GM18499 (cell line): ENCODE measurements around the gene DHTKD1.
"Not testable (repeated sequence)": the region's sequence is repeated elsewhere in the genome, so short reads cannot be mapped to it uniquely, and the experiment has no call there.

Experiments
- ATAC-seq: cut with Tn5 transposase; IDR thresholded peaks from one replicate; pipeline ENCODE4 v1.9.1; 2021; ENCODE audit warnings: moderate number of reproducible peaks; ENCODE audit not compliant: insufficient read depth, unreplicated experiment

The DHTKD1 gene

DNA sequence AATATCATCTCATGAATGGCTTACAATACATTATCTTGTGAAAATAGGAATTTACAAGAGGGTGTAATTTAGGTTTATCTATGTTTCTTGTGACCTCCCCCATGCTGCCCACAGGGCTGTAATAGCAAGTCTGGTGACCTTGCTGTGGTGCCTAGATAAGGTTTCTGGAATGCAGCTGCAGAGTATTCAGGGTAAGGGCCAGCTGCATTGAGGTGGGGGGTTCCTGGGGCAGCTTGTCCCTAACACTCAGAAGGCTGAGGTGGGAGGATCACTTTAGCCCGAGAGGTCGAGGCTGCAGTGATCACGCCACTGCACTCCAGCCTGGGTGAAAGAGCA is 5.3 kb upstream of the DHTKD1 start:
- ATAC-seq = no peak

DNA sequence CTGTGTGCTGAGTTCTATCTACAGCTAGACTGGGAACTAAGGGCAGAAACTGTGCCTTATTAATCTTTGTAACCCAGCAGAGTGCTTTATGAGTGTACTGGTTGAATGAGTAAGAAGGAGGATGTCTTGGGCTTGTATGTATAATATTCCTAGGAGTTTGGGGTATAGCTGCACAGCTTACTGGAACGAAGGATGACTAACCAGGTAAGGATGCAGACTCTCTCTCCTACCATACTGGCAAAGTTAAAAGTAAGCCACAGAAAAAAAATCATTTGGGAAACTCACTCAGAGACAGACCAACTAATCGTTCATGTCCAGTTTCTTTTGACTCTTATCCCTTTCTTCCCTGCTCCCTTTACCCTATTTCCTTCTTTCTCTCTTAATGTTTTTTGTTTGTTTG is 1.4 kb upstream of the DHTKD1 start:
- no peak for ATAC-seq

DNA sequence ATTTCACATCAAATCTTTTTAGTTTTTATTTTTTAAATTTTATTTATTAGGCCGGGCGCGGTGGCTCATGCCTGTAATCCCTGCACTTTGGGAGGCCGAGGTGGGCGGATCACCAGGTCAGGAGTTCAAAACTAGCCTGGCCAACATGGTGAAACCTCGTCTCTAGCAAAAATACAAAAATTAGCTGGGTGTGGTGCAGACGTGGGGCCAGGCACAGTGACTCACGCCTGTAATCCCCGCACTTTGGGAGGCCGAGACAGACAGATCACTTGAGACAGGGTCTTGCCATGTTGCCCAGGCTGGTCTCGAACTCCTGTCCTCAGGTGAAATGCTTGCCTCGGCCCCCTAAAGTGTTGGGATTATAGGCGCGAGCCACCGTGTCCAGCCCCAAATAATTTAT is 2.7 kb downstream of the DHTKD1 start:
- ATAC-seq = not testable (repeated sequence)

DNA sequence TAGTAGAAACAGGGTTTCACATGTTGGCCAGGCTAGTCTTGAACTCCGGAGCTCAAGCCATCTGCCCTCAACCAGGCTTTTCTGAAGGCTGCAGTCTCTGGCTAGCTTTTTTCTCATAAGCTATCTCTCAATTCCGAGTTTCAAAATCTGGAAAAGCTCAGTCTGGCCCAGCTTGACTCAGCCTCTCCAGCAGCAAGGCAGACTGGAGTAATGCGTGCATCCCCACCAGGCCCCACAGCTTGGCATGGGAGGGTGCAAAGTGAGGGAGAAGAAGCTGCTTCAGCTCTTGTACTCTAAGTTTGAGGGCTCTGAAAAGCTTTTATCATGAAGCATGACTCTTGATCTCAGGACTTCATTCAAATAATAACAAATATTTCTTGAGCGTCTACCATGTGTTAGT is 4.8 kb downstream of the DHTKD1 start:
- ATAC-seq = no peak

DNA sequence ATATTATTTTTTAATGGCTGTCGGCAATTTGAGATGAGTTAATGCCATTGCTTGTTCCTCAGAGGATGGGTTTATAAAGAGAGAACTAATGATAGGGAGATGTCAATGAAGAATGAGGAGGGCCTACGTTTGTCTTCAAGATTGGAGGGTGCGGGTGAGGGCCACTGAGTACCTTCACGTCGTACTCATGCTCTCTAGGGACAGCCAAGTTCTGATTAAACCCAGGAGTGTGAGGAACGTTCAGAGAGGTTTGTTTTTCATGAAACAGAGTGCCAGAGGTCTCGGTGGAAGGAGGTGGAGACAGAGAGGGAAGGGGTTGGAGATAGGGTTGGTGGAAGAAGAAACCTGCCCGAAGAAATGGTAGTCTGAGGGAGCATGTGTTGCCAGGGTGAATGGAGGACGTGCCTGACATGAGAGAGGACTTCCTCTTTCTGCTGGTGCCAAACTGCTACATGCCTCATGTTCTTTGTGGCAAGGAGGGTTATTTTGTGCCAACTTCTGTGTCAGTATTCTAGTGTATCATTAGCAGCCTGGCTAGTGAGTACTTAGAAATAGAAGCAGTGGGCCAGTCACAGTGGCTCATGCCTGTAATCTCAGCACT is 8.9 kb downstream of the DHTKD1 start:
- no peak for ATAC-seq

DNA sequence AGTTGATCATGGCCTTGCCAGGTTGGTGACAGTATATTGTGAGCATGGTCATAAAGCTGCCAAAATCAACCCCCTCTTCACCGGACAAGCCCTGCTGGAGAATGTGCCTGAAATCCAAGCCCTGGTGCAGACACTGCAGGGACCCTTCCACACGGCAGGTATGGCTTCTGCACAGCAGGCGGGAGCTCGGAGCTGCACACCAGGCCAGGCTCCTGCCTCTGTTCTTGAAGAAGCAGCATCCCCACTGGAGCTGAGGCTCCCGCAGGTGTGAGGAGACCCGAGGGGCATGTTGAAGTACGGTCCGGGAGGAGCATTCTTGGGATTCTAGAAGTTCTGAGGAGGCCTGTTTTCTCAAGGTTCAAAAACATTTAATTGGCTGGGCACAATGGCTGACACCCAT is 12.7 kb downstream of the DHTKD1 start:
- no peak for ATAC-seq

DNA sequence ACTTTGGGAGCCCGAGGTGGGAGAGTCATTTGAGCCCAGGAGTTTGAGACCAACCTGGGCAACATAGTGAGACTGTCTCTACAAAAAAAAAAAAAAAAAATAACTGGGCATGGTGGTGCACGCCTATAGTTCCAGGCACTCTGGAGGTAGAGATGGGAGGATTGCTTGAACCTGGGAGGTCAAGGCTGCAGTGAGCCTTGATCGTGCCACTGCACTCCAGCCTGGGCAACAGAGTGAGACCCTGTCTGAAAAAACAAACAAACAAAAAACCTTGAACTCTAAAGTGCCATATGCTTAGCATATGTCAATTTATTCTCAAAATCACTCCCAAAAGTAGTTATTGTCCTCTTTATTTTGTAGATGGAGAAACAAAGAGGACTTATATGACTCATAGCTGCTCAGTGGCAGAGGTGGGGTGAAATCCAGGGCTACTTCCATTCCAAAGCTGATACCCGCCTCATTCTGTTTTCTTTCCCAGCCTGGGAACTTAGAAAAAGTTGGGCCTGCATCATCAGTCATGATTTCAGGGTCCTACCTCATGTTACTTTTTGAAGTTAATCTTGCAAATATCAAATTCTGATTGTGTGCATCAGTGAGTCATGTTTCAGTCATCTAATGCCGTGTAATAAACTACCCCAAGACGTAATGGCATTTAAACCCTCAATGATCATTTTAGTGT is 13.3 kb downstream of the DHTKD1 start:
- ATAC-seq = no peak

DNA sequence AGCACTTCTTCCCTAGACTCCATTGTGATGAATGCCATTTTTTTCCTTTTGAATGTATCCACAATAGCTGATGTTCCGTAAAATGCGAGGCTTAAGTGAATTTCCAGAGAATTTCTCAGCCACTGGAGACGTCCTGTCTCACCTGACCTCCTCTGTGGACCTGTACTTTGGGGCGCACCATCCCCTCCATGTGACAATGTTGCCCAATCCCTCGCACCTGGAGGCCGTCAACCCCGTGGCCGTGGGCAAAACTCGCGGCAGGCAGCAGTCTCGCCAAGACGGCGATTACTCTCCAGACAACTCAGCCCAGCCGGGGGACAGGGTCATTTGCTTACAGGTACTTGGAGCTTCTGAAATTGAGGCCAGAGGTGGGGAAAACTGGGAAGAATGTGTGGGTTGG is 20.2 kb downstream of the DHTKD1 start:
- no peak for ATAC-seq

DNA sequence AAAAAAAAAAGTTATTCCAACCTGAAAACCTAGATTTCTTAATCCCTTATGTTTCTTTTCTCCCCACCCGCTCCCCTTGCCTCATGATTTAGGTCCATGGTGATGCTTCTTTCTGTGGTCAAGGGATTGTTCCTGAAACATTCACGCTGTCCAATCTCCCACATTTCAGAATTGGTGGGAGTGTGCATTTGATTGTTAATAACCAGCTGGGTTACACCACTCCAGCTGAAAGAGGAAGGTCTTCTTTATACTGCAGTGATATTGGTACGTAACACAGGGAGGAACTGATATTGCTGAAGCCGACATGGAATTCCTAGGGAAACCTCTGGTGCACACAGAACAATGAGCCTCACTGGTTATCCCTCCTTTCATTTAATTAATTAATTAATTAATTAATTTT is 22.7 kb downstream of the DHTKD1 start:
- ATAC-seq = no peak

DNA sequence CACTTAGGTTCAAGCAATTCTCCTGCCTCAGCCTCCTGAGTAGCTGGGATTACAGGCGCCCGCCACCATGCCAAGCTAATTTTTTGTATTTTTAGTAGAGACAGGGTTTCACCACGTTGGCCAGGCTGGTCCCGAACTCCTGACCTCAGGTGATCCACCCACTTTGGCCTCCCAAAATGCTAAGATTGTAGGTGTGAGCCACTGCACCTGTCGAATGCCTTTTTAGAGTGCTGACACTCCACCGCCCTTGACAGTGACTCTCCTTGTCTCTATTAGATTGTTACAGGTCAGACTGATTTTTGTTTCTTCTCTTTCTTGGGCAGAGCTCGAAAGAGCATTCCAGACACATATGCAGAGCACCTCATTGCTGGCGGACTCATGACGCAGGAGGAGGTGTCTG is 28.6 kb downstream of the DHTKD1 start:
- ATAC-seq = not testable (repeated sequence)

DNA sequence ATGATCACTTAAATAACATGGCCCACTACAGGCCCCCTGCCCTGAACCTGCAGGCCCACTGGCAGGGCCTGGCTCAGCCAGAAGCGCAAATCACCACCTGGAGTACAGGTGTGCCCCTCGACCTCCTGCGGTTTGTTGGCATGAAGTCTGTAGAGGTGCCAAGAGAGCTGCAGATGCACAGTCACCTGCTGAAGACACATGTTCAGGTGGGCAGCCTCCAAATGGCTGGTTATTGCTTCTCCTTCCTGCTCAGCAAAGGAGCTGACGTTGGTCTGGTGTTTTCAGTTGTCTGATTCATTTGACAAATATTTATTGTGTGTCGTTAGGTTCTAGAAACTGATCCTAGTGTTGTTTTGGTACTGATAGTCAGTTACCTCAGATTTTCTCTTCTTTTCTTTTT is 29.0 kb downstream of the DHTKD1 start:
- ATAC-seq = no peak

DNA sequence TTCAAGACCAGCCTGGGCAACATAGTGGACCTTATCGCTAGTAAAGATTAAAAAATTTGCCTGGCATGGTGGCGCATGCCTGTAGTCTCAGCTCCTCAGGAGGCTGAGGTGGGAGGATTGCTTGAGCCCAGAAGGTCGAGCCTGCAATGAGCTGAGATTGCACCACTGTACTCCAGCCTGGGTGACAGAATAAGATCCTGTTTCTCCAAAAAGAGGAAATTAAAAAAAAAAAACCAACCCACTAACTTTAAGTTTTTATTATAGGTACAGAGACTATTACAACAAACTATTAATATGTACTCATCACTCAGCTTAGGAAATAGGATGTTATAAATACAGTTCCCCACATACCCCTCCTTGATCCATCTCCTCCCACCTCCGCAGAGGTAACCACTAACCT is 30.2 kb downstream of the DHTKD1 start:
- ATAC-seq = no peak

DNA sequence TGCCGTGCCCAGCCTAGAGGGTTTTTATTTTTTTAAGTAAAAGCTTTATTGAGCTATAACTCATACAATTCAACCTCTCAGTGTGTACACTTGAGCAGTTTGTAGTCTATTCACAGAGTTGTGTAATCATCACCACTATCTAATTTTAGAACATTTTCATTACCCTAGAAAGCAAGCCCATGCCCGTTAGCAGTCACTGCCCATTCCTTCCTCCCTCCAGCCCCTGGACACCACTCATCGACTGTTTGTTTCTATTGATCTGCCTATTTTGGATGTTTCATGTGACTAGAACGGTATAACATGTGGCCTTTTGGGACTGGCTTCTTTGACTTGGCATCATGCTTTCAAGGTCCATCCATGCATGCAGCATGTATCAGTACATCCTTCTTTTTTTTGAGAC is 35.0 kb downstream of the DHTKD1 start:
- ATAC-seq = no peak

DNA sequence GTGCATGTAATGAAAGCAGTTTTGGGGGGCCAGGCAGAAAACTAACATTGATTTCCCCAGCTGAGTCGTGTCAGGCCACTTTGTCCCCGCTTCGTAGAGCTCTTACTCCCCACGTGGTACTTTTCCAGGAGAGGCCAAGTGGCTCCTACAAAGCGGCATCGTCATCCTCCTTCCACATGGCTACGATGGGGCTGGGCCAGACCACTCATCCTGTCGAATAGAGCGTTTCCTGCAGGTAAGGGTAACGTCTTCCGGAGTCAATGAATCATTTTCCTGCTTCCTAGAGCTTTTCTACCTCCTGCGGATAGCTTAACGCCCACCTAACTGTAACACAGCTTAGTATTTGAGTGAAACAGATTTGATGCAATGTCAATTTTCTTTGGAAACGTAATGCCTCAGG is 39.0 kb downstream of the DHTKD1 start:
- no peak for ATAC-seq

DNA sequence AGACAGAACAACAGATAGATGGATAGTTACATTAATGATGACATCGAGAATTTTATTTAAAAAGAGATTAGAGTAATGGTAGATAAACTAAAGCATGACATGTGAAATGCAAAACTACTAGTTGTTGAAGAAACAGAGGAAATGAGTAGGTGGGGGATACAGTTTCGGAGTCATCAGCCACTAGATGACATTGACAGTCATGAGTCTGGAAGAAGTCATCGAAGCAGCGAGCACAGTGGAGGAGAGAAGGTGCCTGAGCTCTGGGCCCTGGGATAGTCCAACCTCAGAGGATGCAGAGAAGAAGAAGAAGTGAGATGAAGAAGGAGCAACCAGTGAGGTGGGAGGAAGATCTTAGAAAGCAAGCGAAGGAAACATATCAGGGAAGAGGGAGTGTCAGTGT is 40.5 kb downstream of the DHTKD1 start:
- ATAC-seq = no peak

DNA sequence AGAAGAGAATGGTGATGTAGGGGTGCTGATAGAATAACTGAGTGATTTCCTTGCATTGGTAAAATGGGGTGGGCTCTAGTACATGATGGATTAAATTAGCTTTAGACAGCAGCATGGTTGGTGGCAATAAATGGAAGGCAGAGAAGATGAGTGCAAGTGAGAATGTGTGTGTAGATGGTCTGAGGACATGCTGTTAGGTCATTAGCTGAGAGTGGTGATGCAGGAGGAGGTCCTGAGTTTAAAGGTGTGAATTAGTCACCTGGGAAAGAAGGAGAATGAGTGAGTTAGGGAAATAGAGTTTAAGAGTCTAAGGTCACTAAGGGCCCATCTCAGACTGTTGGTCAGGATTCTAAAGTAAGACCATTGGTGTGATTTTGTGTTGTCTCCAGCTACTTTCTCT is 42.8 kb downstream of the DHTKD1 start:
- ATAC-seq = no peak

DNA sequence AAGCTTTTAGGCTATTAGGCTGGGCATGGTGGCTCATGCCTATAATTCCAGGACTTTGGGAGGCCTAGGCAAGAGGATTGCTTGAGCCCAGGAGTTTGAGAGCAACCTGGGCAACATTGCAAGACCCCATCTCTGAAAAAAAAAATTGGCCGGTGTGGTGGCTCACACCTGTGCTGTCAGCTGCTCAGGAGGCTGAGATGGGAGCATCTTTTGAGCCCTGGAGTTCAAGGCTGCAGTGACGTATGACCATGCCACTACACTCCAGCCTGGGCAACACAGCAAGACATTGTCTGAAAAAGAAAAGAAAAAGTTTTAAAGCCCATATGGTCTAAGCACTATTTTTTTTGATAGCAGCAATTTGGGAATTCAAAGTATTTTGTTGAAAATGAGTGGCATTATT is 44.9 kb downstream of the DHTKD1 start:
- no peak for ATAC-seq

DNA sequence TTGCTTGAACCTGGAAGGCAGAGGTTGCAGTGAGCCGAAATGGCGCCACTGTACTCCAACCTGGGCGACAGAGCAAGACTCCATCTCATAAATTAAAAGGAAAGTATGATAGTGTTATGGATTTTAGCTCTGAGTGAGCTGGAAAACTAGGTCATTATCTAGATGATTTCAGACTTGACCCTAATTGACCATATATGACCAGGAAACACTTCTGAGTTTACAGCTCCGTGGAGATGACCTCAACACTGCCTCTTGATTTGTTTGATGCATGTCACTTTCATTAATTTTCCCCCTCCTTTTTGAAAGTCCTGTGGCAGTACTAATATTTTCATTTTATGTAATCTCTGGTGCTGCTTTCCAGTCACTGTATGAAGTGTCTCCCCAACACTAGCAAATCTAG is 52.9 kb downstream of the DHTKD1 start:
- ATAC-seq = no peak

DNA sequence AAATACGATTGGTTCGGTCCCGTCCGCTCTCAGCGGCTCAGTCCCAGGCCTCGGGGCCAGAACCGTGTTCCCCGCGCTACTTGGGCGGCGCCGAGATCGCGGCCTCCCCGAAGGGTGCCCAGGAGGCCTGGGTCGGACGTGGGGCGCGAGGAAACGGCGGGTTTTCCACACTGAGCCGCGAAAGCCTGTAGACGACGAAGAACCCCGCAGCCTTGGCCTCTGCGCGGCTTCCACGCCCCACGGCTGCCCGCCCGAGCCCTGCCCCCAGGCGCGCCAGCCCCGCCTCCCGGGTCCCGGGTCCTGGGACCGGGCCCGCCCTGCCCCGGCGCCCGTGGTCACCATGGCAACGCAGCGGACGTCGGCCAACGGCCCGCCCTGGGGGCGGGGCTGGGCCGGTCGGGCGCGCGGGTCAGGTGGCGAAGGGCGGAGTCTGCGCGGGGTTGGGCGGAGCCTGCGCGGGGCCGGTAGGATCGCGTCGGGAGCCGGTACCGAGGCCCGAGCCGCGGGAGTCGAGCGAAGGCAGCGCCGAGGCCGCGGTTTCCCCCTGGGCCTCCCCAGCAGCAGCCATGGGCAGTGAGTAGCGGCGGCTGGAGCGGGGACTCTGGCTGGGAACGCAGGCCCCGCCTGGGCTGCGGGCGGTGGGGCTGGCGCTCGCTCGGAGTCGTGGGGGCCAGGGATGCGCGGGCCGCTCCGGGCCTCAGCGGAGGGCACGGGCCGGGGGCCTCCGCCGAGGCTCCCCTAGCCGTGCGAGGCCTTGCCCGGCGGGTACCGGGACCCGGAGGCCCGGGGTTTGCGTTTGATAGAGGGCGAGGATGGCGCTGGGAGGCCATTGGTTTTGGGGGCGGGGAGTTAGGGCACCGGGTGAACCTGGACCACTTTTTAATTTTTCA is 60.7 kb downstream of the DHTKD1 start, which contains the start of gene SEC61A2:
SEC61A2 (plus strand) TSS at position 456 of the 890 bp plus-strand sequence; CDS start at position 567, 111 bp downstream.
- ATAC-seq = peak; percentile 70

DNA sequence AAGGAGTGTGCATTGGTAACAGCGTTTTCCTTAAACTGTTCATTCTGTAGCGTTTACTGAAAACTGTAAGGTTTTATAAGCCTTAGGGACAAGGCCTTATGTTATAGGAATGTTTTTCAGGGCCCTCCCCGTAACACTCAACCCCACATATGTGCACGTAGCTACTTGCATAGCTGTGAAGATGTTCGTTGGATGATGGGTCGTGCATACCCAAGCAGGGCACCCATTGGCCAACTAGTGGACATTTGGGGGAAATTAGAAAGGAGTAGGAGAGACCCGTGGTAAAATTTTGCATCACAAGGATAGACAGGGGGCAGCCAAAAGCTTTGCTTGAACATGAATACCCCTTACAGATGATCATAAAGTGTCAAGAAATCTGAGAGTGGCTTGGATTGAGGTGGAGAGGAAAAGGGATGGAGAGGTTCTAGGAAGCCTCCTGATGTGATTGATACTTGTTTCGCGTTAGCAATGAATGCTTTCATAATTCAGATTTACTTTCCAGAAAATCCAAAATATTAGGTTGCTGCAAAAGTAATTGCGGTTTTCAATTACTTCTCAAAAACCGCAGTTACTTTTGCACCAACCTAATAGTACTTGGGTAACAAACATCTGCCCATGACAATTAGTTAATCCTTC is 61.6 kb downstream of the DHTKD1 start:
- ATAC-seq = peak; percentile 34

DNA sequence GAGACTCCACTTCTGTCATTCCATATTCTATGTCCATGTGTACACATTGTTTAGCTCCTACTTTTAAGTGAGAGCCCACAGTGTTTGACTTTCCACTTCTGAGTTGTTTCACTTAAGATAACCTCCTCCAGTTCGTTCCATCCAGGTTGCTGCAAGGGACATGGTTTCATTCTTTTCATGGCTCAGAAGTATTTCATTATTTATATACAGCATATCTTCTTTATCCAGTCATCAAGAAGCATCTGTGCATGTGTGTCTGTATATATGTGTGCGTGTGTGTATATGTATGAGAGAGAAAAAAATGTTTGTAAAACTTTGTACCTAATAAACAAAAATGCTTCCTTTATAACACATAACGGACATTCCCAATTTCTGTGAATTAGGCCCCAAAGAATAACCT is 66.9 kb downstream of the DHTKD1 start:
- ATAC-seq = no peak
